ENCODE results near the gene APLP2. TPM values are rescaled to one million over a fixed set of nuclear protein-coding genes. Genes with fewer than 3 reads are reported as not detected.
"Not testable (repeated sequence)": the region's sequence is repeated elsewhere in the genome, so short reads cannot be mapped to it uniquely, and the experiment has no call there.

Gene APLP2
- total RNA-seq, 1 donor from 2014 or later = 159 TPM

- not testable (repeated sequence) for DNase-seq
Observed at GRCh38 chr11:130091169-130091568, 21.5 kb downstream of the APLP2 start.

GRCh38 chr11:130092661-130093060, 23.0 kb downstream of the APLP2 start:
- DNase-seq = no peak

GRCh38 chr11:130094614-130095013, 24.9 kb downstream of the APLP2 start:
- DNase-seq = no peak

GRCh38 chr11:130095326-130095725, 25.6 kb downstream of the APLP2 start:
- no peak for DNase-seq

GRCh38 chr11:130096042-130096441, 26.3 kb downstream of the APLP2 start:
- no peak for DNase-seq

GRCh38 chr11:130096823-130097222, 27.1 kb downstream of the APLP2 start:
- DNase-seq = no peak

GRCh38 chr11:130097285-130097684, 27.6 kb downstream of the APLP2 start:
- DNase-seq = no peak

- DNase-seq = no peak
Observed at GRCh38 chr11:130099356-130099755, 29.7 kb downstream of the APLP2 start.

GRCh38 chr11:130100381-130101095, 30.8 kb downstream of the APLP2 start:
- DNase-seq = no peak

- peak; percentile 51 for DNase-seq
Observed at GRCh38 chr11:130101661-130102060, 32.0 kb downstream of the APLP2 start.

GRCh38 chr11:130102301-130103249, 32.9 kb downstream of the APLP2 start:
- no peak for DNase-seq

- peak; percentile 33 for DNase-seq
Observed at GRCh38 chr11:130103296-130103814, 33.7 kb downstream of the APLP2 start.

GRCh38 chr11:130106381-130106780, 36.7 kb downstream of the APLP2 start:
- DNase-seq = no peak

GRCh38 chr11:130108671-130109070, 39.0 kb downstream of the APLP2 start:
- not testable (repeated sequence) for DNase-seq

- no peak for DNase-seq
Observed at GRCh38 chr11:130109386-130109785, 39.7 kb downstream of the APLP2 start.

- DNase-seq = no peak
Observed at GRCh38 chr11:130110339-130111108, 40.8 kb downstream of the APLP2 start.

- DNase-seq = no peak
Observed at GRCh38 chr11:130112071-130112830, 42.6 kb downstream of the APLP2 start.

GRCh38 chr11:130114281-130114680, 44.6 kb downstream of the APLP2 start:
- no peak for DNase-seq

- DNase-seq = no peak
Observed at GRCh38 chr11:130114726-130115125, 45.0 kb downstream of the APLP2 start.

- peak; percentile 24 for DNase-seq
Observed at GRCh38 chr11:130115218-130115617, 45.5 kb downstream of the APLP2 start.

GRCh38 chr11:130118165-130118564, 48.5 kb downstream of the APLP2 start:
- DNase-seq = no peak
